CD4-positive, alpha-beta T cell (primary cell): Measurements from ENCODE around the gene LASP1. TPM values are rescaled to one million over a fixed set of nuclear protein-coding genes. Genes with fewer than 3 reads are reported as not detected.

Source experiments
- ATAC-seq: fragments of 200-7000 bp; cut with Tn5 transposase; one replicate; pipeline ENCODE4 v1.10.0; 2022; ENCODE audit warnings: mild to moderate bottlenecking; ENCODE audit not compliant: poor library complexity
- CTCF ChIA-PET: fragments of 350-600 bp; sonication (Branson Sonifier 250); formaldehyde crosslinking; loops from one replicate; lab custom pipeline; 2021; ENCODE audit warnings: antibody characterized with exemption, inconsistent platforms; lab: Charles Lee
- POLR2A ChIA-PET: fragments of 350-600 bp; sonication (Branson Sonifier 250); formaldehyde crosslinking; loops from one replicate; lab custom pipeline; 2021; ENCODE audit warnings: antibody characterized with exemption, inconsistent platforms; lab: Charles Lee
- DNase-seq, 14 experiments: peaks; one replicate each; pipeline ENCODE4 v3.0.0-alpha.2; 2013 to 2020; ENCODE audit warnings: mixed read lengths in 2 of 14
- H3K27ac ChIP-seq, 2 donors: one replicate each; pipeline versions ENCODE4 v1.5.1 to v1.7.0; 2013; ENCODE audit warnings: low read length in 2 of 2, low read depth in 1 of 2, mild to moderate bottlenecking in 1 of 2
- H3K27me3 ChIP-seq, 2 experiments: 1 replicate in 1 of 2; 2 replicates in 1 of 2; pipeline versions ENCODE4 v1.6.1 to v1.7.0; 2013; ENCODE audit warnings: low read length in 2 of 2, control low read depth in 1 of 2, mild to moderate bottlenecking in 1 of 2, moderate library complexity in 1 of 2; ENCODE audit not compliant: insufficient read depth in 2 of 2, control insufficient read depth in 1 of 2
- H3K36me3 ChIP-seq: one replicate; pipeline ENCODE4 v1.6.1; 2013; ENCODE audit warnings: low read length, control low read depth; ENCODE audit not compliant: insufficient read depth
- H3K4me1 ChIP-seq: one replicate; pipeline ENCODE4 v1.6.1; 2013; ENCODE audit warnings: low read length, control low read depth; ENCODE audit not compliant: insufficient read depth
- H3K4me3 ChIP-seq: one replicate; pipeline ENCODE4 v1.5.1; 2013; ENCODE audit warnings: mild to moderate bottlenecking, low read length, moderate library complexity
- H3K9me3 ChIP-seq, 2 experiments: 1 replicate in 1 of 2; 2 replicates in 1 of 2; pipeline versions ENCODE4 v1.6.1 to v1.7.0; 2013; ENCODE audit warnings: low read length in 2 of 2, mild to moderate bottlenecking in 2 of 2, control low read depth in 1 of 2, moderate library complexity in 1 of 2; ENCODE audit not compliant: control insufficient read depth in 1 of 2, insufficient read depth in 1 of 2
- H3K27ac Mint-ChIP-seq: one replicate; pipeline ENCODE4 v1.8.0; 2020; ENCODE audit warnings: mixed read lengths
- H3K27me3 Mint-ChIP-seq: one replicate; pipeline ENCODE4 v1.8.0; 2021; ENCODE audit warnings: mixed read lengths
- H3K36me3 Mint-ChIP-seq: one replicate; pipeline ENCODE4 v1.8.0; 2021; ENCODE audit warnings: low read depth, mixed read lengths
- H3K4me1 Mint-ChIP-seq: one replicate; pipeline ENCODE4 v1.8.0; 2021; ENCODE audit warnings: low read depth, mixed read lengths
- H3K4me3 Mint-ChIP-seq: one replicate; pipeline ENCODE4 v1.8.0; 2020; ENCODE audit warnings: mild to moderate bottlenecking, mixed read lengths
- H3K9me3 Mint-ChIP-seq: one replicate; pipeline ENCODE4 v1.8.0; 2020; ENCODE audit warnings: mixed read lengths
- CTCF ChIP-seq: fragments of 200-600 bp; IDR thresholded peaks from one replicate; pipeline ENCODE4 v1.8.0; 2022; ENCODE audit warnings: antibody characterized with exemption, mild to moderate bottlenecking
- intact Hi-C, 2 experiments: fragments of 100-400 bp; cut with DNase I in 1 of 2; cut with micrococcal nuclease in 1 of 2; formaldehyde crosslinking; loops; one replicate each; pipeline versions ENCODE4 v1.15.1 to v1.9.0; 2023 to 2025; cut with DNase I, micrococcal nuclease
- total RNA-seq, 174 experiments: library from RNA in 2 of 174; stranded (reverse) in 2 of 174; gene quantifications; one replicate each; pipeline ENCODE4 v1.2.3 and lab custom pipeline; 2021 to 2026

The LASP1 gene
- total RNA-seq, 2 experiments from 2014 or later: 50.1 to 50.5 TPM

- no peaks in the 10 kb centered on the region for H3K9me3 Mint-ChIP-seq
- DNase-seq (no peak), ATAC-seq (no peak)
- H3K27me3 Mint-ChIP-seq: no peaks in the 10 kb centered on the region
- Histone ChIP-seq H3K4me3 (no peak overlapping the region), H3K9me3 (no peaks in the 10 kb centered on the region), H3K36me3 (peaks cover 6% of the 10 kb centered on the region), H3K27ac (no peak overlapping the region), H3K27me3 (no peaks in the 10 kb centered on the region), H3K4me1 (peaks cover 16% of the 10 kb centered on the region)
- no peak overlapping the region for H3K4me3 Mint-ChIP-seq
- peaks cover 18% of the 10 kb centered on the region for H3K4me1 Mint-ChIP-seq
- peaks cover 17% of the 10 kb centered on the region for H3K36me3 Mint-ChIP-seq
- intact Hi-C loops: no loop called here
- no peak overlapping the region for H3K27ac Mint-ChIP-seq
- no peak for TF ChIP-seq CTCF
- ChIA-PET CTCF (no interaction called here), POLR2A (no interaction called here)
Measured at GRCh38 chr17:38857271-38857670, 12.6 kb upstream of the LASP1 start.

GRCh38 chr17:38861399-38861843, 8.4 kb upstream of the LASP1 start:
- Mint-ChIP-seq H3K27me3 (no peaks in the 10 kb centered on the region), H3K36me3 (no peaks in the 10 kb centered on the region), H3K4me3 (peak overlapping the region; percentile 77), H3K27ac (peak overlapping the region; percentile 78), H3K9me3 (no peaks in the 10 kb centered on the region), H3K4me1 (no peaks in the 10 kb centered on the region)
- Histone ChIP-seq H3K4me3 (no peak overlapping the region), H3K36me3 (no peaks in the 10 kb centered on the region), H3K4me1 (no peaks in the 10 kb centered on the region), H3K9me3 (no peaks in the 10 kb centered on the region), H3K27me3 (no peaks in the 10 kb centered on the region), H3K27ac (no peak overlapping the region)
- CTCF ChIA-PET: no interaction called here
- ATAC-seq (peak; percentile 32), DNase-seq (no peak)
- TF ChIP-seq CTCF: no peak
- intact Hi-C loops: no loop called here
- POLR2A ChIA-PET: no interaction called here

- Mint-ChIP-seq H3K4me3 (peak overlapping the region; percentile 45), H3K36me3 (peaks cover 24% of the 10 kb centered on the region), H3K27me3 (peaks cover 13% of the 10 kb centered on the region), H3K9me3 (no peaks in the 10 kb centered on the region), H3K4me1 (peaks cover 23% of the 10 kb centered on the region), H3K27ac (peak overlapping the region; percentile 73)
- H3K4me3 ChIP-seq: no peak overlapping the region
- no peaks in the 10 kb centered on the region for H3K36me3 ChIP-seq
- H3K27ac ChIP-seq: no peak overlapping the region
- ChIA-PET POLR2A (no interaction called here), CTCF (no interaction called here)
- intact Hi-C loops: loop anchor here (5.0 kb wide), 3 partner anchors 38 to 192 kb away; partner anchors contain the start of genes CWC25 (in 1 of the 2) and FBXO47 (in 1 of the 2)
- no peaks in the 10 kb centered on the region for H3K9me3 ChIP-seq
- DNase-seq: no peak
- no peaks in the 10 kb centered on the region for H3K27me3 ChIP-seq
- TF ChIP-seq CTCF: no peak
- peaks cover 20% of the 10 kb centered on the region for H3K4me1 ChIP-seq
- no peak for ATAC-seq
Measured at GRCh38 chr17:38864636-38865398, 5.0 kb upstream of the LASP1 start.
